VCaP (cell line): ENCODE measurements around the gene HOMER2.
"Not testable (repeated sequence)": the region's sequence is repeated elsewhere in the genome, so short reads cannot be mapped to it uniquely, and the experiment has no call there.

ENCODE experiments used
- H3K27ac ChIP-seq: fragments of 450-650 bp; 2 replicates; pipeline ENCODE4 v1.5.1; 2017
- TF ChIP-seq, protein P1 (sequence below): fragments of 450-650 bp; conservative IDR thresholded peaks from 2 replicates; pipeline ENCODE4 v1.5.1; 2017; ENCODE audit warnings: mild to moderate bottlenecking, moderate library complexity

The HOMER2 gene

DNA sequence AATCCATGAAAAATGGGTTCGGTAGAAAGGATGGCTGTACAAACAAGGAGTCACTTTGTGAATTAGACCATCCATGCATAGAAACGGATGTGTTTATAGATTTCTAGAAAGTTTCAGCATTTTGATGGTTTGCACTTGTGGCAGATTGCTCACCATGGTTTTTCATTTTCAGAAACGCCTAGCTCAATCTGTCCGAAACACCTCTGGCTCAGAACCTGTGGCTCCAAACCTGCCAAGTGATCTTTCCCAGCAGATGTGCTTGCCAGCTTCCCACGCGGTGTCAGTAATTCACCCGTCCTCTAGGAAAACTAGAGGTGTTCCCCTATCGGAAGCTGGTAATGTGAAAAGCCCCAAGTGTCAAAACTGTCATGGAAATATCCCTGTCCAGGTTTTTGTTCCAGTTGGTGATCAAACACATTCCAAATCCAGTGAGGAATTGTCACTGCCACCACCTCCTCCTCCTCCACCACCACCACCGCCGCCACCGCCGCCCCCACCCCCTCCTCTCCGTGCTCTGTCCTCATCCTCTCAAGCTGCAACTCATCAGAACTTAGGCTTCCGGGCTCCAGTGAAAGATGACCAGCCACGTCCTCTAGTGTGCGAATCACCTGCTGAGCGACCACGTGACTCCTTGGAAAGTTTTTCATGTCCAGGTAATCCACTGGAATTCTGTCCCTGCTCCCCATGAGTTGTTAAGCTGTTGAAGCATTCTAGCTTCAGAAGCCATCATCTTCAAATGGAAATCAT, 121.9 kb downstream of the HOMER2 start:
- TF ChIP-seq, protein P1, sequence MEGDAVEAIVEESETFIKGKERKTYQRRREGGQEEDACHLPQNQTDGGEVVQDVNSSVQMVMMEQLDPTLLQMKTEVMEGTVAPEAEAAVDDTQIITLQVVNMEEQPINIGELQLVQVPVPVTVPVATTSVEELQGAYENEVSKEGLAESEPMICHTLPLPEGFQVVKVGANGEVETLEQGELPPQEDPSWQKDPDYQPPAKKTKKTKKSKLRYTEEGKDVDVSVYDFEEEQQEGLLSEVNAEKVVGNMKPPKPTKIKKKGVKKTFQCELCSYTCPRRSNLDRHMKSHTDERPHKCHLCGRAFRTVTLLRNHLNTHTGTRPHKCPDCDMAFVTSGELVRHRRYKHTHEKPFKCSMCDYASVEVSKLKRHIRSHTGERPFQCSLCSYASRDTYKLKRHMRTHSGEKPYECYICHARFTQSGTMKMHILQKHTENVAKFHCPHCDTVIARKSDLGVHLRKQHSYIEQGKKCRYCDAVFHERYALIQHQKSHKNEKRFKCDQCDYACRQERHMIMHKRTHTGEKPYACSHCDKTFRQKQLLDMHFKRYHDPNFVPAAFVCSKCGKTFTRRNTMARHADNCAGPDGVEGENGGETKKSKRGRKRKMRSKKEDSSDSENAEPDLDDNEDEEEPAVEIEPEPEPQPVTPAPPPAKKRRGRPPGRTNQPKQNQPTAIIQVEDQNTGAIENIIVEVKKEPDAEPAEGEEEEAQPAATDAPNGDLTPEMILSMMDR = no peak
- no peak overlapping the region for H3K27ac ChIP-seq

DNA sequence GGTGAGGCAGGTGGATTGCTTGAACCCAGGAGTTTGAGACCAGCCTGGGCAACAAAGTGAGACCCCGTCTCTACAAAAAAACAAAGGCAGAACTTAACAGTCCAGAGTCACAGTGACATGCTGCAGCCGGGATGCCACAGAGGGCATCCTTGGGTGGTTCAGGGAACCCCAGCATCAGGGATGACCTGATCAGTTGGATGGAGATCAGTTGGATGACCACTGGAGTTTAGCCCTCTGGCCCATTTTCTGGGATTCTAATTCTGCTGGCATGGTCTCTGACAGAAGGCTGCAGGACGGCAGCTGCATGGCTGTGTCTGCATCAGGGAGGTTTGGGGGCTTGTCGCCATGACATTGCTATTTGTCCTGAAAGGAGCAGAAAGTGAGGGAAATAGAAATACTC, 123.3 kb downstream of the HOMER2 start:
- H3K27ac ChIP-seq = no peak overlapping the region
- TF ChIP-seq, protein P1 = no peak

DNA sequence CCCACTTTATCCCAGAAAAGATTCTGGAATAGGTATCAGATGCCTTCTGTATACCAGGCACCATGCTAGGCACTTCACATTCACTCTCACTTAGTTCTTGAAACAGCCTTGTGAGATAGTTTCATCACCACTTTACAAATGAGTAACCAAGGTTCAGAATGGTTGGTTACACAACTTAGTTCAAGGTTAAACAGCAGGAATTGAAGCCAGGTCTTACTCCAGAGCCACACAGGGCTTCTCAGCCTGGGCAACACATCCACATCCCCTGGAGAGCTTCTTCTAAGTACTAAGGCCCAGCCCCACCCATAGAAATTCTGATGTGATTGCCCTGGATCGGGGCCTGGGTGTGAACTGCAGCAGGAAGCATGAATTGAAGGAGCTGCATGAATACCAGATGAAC, 124.4 kb downstream of the HOMER2 start:
- TF ChIP-seq, protein P1 = no peak

DNA sequence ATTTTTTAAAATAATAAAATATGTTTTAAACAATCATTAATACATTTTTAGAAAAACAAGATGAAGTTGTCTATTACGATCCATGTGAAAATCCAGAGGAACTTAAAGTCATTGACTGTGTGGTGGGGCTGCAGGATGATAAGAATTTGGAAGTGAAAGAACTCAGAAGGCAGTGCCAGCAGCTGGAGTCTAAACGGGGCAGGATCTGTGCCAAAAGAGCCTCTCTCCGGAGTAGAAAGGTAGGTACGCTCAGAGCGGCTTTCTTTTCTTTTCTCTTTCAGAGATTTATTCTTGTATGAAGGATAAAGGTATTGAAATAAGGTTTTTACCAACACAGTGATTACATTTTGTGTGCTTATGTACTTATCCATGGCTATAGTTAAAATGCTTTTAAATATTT, 129.5 kb downstream of the HOMER2 start:
- no peak overlapping the region for H3K27ac ChIP-seq
- TF ChIP-seq, protein P1 = no peak

More for the DNA sequence above, 124.4 kb downstream of the HOMER2 start:
- H3K27ac ChIP-seq = no peak overlapping the region

DNA sequence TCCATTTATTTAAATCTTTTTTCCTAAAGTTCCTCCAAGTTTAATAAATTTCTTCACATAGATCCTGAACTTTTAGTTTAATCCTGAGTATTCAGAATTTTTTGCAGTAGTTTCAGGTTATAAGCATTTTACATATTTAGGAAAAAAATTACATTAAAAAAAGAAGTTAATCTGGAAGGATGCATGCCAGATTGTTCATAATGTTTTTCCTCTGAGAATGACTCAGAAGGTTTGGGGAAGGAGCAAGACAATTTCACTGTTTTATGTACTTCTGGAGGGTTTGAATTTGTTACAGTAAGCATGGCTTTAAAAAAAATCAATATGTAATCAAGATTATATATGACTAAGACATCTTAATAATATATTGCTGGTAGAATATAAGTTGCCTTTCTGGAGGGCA, 130.7 kb downstream of the HOMER2 start:
- H3K27ac ChIP-seq = not testable (repeated sequence)

DNA sequence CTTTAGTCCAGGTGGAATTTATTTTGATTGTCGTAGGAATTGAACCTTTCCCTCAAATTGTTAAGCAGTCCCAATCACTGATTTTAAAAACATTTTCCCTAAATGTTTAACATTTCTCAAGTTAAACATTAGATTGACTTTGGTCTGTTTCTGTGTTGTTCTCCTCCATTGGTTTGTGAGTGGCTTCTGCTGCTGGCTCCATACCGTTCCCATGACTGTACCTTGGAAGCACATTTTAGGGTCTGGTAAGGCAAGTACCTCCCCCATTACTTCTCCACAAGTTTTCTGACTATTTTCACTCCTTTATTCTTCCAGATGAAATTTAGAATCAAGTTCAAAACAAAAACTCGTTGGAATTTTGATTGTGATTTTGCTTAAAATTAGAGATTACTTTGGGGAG, 131.1 kb downstream of the HOMER2 start:
- not testable (repeated sequence) for H3K27ac ChIP-seq

DNA sequence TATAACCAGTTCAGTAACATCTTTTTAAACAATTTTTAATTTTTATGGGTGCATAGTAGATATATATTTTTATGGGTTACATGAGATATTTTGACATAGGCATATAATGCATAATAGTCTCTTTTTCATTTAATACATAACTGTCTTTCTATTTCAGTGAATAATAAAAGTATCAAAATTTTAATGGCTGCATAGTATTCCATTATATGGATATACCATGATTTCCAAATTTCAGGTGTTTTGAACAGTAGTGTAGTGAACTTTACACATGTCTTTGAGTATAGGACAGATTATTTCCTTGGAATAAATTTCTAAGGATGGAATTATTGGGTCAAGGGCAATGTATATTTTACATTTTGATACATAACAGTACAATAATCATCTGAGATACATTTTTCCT, 132.4 kb downstream of the HOMER2 start:
- no peak overlapping the region for H3K27ac ChIP-seq
- TF ChIP-seq, protein P1 = no peak

DNA sequence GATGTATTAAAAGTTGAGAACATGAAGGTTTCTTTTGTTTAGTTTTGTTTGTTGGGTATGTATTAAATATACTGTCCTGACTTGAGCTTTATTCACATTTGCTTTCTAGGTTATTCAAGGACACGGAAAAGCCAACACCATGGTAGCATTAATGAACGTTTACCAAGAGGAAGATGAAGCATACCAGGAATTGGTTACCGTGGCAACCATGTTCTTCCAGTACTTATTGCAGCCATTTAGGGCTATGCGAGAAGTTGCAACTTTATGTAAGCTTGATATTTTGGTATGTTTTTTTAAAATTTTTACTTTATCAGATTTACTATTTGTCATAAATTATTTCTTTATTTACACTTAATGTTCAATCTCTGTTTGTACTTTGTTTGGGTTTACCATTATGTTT, 139.5 kb downstream of the HOMER2 start:
- H3K27ac ChIP-seq = no peak overlapping the region
- TF ChIP-seq, protein P1 = no peak
